K562 (cell line): ENCODE data around the gene RALB. TPM values are rescaled to one million over a fixed set of nuclear protein-coding genes. Genes with fewer than 3 reads are reported as not detected.

Source experiments
- ATAC-seq: fragments of 200-7000 bp; cut with Tn5 transposase; 3 replicates; pipeline ENCODE4 v1.9.1; 2020; ENCODE audit warnings: moderate library complexity
- BruUV-seq: library from RNA; stranded (reverse); fragments of 400-500 nt; replicated peaks from 2 replicates; lab custom pipeline; 2021; lab: Mats Ljungman, UMichigan
- CTCF ChIA-PET: fragments of 300-600 bp; formaldehyde crosslinking; extraction: SDS; loops from one replicate; lab custom pipeline; 2021; ENCODE audit warnings: low intra/inter-chr PET ratio; lab: Yijun Ruan, JAX
- POLR2A ChIA-PET: fragments of 300-600, 350-650 bp; sonication (Branson Sonifier 250); formaldehyde crosslinking; extraction: SDS; loops from one replicate; lab custom pipeline; 2021; ENCODE audit warnings: antibody characterized with exemption, inconsistent platforms; lab: Yijun Ruan, JAX
- DNase-seq, 4 experiments: peaks; one replicate each; pipeline versions ENCODE4 v3.0.0 to v3.0.0-alpha.2; 2011 to 2018; ENCODE audit warnings: low spot score in 3 of 4, mixed read lengths in 3 of 4; ENCODE audit errors: extremely low read depth in 1 of 4
- FAIRE-seq: peaks from 2 replicates; lab custom pipeline; 2011; peaks lifted over from hg19 to GRCh38; lab: Jason Lieb, UNC
- H2AFZ ChIP-seq: 2 replicates; pipeline ENCODE4 v1.6.0; 2011; ENCODE audit warnings: low read depth, low read length, control low read depth, inconsistent platforms
- H3K27ac ChIP-seq: fragments of 200-600 bp; 3 replicates; pipeline ENCODE4 v1.8.0; 2011; ENCODE audit warnings: low read depth, mild to moderate bottlenecking, control low read depth, inconsistent platforms, low read length, moderate library complexity, mixed read lengths; ENCODE audit errors: extremely low read depth
- H3K27me3 ChIP-seq, 2 experiments: fragments of 300-600 bp in 1 of 2; 2 replicates in 1 of 2; 3 replicates in 1 of 2; pipeline versions ENCODE4 v1.6.0 to v1.8.0; 2011; ENCODE audit warnings: inconsistent platforms in 2 of 2, low read length in 2 of 2, mild to moderate bottlenecking in 1 of 2, mixed read lengths in 1 of 2, moderate library complexity in 1 of 2; ENCODE audit not compliant: control insufficient read depth in 2 of 2, insufficient read depth in 2 of 2
- H3K36me3 ChIP-seq: fragments of 300-600 bp; 3 replicates; pipeline ENCODE4 v1.8.0; 2011; ENCODE audit warnings: mild to moderate bottlenecking, low read length, inconsistent platforms; ENCODE audit not compliant: control insufficient read depth, insufficient read depth
- H3K4me1 ChIP-seq, 2 experiments: fragments of 200-600 bp in 1 of 2; replicated peaks in 1 of 2; 2 replicates in 1 of 2; 3 replicates in 1 of 2; pipeline versions ENCODE4 v1.5.1 to v1.8.0; 2011; ENCODE audit warnings: inconsistent platforms in 2 of 2, low read length in 2 of 2, mild to moderate bottlenecking in 1 of 2, mixed read lengths in 1 of 2, moderate library complexity in 1 of 2; ENCODE audit not compliant: control insufficient read depth in 2 of 2, insufficient read depth in 2 of 2
- H3K4me2 ChIP-seq: 2 replicates; pipeline ENCODE4 v1.6.1; 2011; ENCODE audit warnings: low read length, control low read depth, inconsistent platforms, mixed read lengths; ENCODE audit not compliant: insufficient read depth
- H3K4me3 ChIP-seq: fragments of 200-600 bp; sonication (generic), shearing (Covaris generic); 2 replicates; pipeline ENCODE4 v1.5.1; 2016; ENCODE audit warnings: control low read depth, inconsistent platforms
- H3K79me2 ChIP-seq: fragments of 200-600 bp; 3 replicates; pipeline ENCODE4 v1.8.0; 2011; ENCODE audit warnings: low read length, inconsistent platforms; ENCODE audit not compliant: control insufficient read depth, insufficient read depth
- H3K9ac ChIP-seq, 2 experiments: 2 replicates each; pipeline versions ENCODE4 v1.6.0 to v1.6.1; 2011; ENCODE audit warnings: low read depth in 2 of 2, low read length in 2 of 2, control low read depth in 1 of 2, inconsistent platforms in 1 of 2, mild to moderate bottlenecking in 1 of 2, mixed read lengths in 1 of 2; ENCODE audit not compliant: insufficient read depth in 1 of 2
- H3K9me1 ChIP-seq: one replicate; pipeline ENCODE4 v1.6.0; 2011; ENCODE audit warnings: inconsistent platforms, mild to moderate bottlenecking, low read length, moderate library complexity; ENCODE audit not compliant: control insufficient read depth, insufficient read depth
- H3K9me3 ChIP-seq: replicated peaks from 2 replicates; pipeline ENCODE4 v1.5.1; 2011; ENCODE audit warnings: low read depth, low read length, inconsistent platforms; ENCODE audit not compliant: control insufficient read depth, insufficient read depth
- H4K20me1 ChIP-seq: replicated peaks from 2 replicates; pipeline ENCODE4 v1.6.1; 2011; ENCODE audit warnings: low read length, inconsistent platforms, mixed read lengths; ENCODE audit not compliant: control insufficient read depth, insufficient read depth
- CEBPG ChIP-seq, 3 experiments: fragments of 200-800 bp in 1 of 3; sonication (Bioruptor generic) in 1 of 3; sonication (generic) in 1 of 3; formaldehyde crosslinking in 1 of 3; IDR thresholded peaks in 2 of 3; conservative IDR thresholded peaks in 1 of 3; 2 replicates each; pipeline versions ENCODE4 v1.6.1 to v1.8.0; 2016 to 2022; ENCODE audit warnings: missing compliant biosample characterization in 2 of 3, missing genetic modification characterization in 2 of 3, mild to moderate bottlenecking in 1 of 3, missing genetic modification reagents in 1 of 3
- CTBP1 ChIP-seq: fragments of 450-650 bp; IDR thresholded peaks from 2 replicates; pipeline ENCODE4 v1.6.1; 2016; ENCODE audit warnings: borderline replicate concordance
- MBD1 ChIP-seq: fragments of 250-450 bp; sonication (Bioruptor Pico); IDR thresholded peaks from 2 replicates; pipeline ENCODE4 v1.8.0; 2022; ENCODE audit warnings: inconsistent platforms
- NFRKB ChIP-seq: fragments of 450-650 bp; IDR thresholded peaks from 2 replicates; pipeline ENCODE4 v1.6.1; 2016; ENCODE audit warnings: low read depth
- TCFL5 ChIP-seq: fragments of 250-450 bp; sonication (Bioruptor Pico); conservative IDR thresholded peaks from 2 replicates; pipeline ENCODE4 v1.6.1; 2021; ENCODE audit warnings: mild to moderate bottlenecking, moderate library complexity, matching md5 sums
- TSC22D4 ChIP-seq: fragments of 450-650 bp; IDR thresholded peaks from 2 replicates; pipeline ENCODE4 v1.6.1; 2016; ENCODE audit warnings: missing genetic modification characterization, missing biosample characterization, control low read depth
- WGBS: fragments of 100-300 bp; shearing (Covaris generic); methylation state at CpG from one replicate; pipeline ENCODE4 v1.1.6; 2016; ENCODE audit warnings: low coverage, mixed read lengths; ENCODE audit not compliant: insufficient coverage; ENCODE audit errors: missing lambda C conversion rate; 5-methylcytosine and 5-hydroxymethylcytosine counted together
- in situ Hi-C: fragments of 300-500 bp; cut with MboI; formaldehyde crosslinking; loops from 4 replicates; pipeline ENCODE4 v1.15.0; 2018; ENCODE audit warnings: inconsistent platforms, mixed read lengths
- intact Hi-C: fragments of 100-400 bp; cut with micrococcal nuclease; formaldehyde crosslinking; loops from 2 replicates; pipeline ENCODE4 v1.14.2; 2022
- polyA plus RNA-seq, 8 experiments: library from polyadenylated mRNA; depleted of rRNA in 4 of 8; stranded (reverse) in 5 of 8; unstranded in 3 of 8; fragments of >200 nt; fragmentation: Nextera tagmentation in 2 of 8; fragmentation: Illumina TruSeq in 1 of 8; extraction: Ambion mirVana in 2 of 8; extraction: Trizol in 1 of 8; gene quantifications; 2 replicates each; pipeline versions ENCODE4 v1.2.1 to v1.2.3, GENCODE V29; 2011 to 2014; ENCODE audit warnings: inconsistent platforms in 1 of 8, missing spikeins in 1 of 8
- total RNA-seq, 7 experiments: library from RNA; depleted of rRNA in 6 of 7; stranded (reverse); fragments of >200 nt in 6 of 7; fragmentation: Illumina TruSeq in 2 of 7; extraction: Trizol in 2 of 7; gene quantifications; 2 replicates each; pipeline versions ENCODE4 v1.2.1 to v1.2.3, GENCODE V29; 2011 to 2021; ENCODE audit warnings: low replicate concordance in 1 of 7
- TF ChIP-seq, protein P1 (sequence below): sonication (generic); formaldehyde crosslinking; IDR thresholded peaks from 2 replicates; pipeline ENCODE4 v1.8.1; 2023; ENCODE audit warnings: mild to moderate bottlenecking, missing genetic modification reagents
- TF ChIP-seq, protein P2 (sequence below): fragments of 450-650 bp; formaldehyde crosslinking; IDR thresholded peaks from 2 replicates; pipeline ENCODE4 v1.4.0; 2020; ENCODE audit warnings: mild to moderate bottlenecking, moderate library complexity
- TF ChIP-seq, protein P3 (sequence below): fragments of 450-650 bp; IDR thresholded peaks from 2 replicates; pipeline ENCODE4 v1.6.1; 2016; ENCODE audit warnings: missing biosample characterization, missing genetic modification characterization

The RALB gene
- total and polyA plus RNA-seq, 9 of the 15 experiments (the other 6 are each of a cell fraction or from before 2014, with no cell fraction given), result 14.8 to 65.6 (median 38.4) TPM

DNA sequence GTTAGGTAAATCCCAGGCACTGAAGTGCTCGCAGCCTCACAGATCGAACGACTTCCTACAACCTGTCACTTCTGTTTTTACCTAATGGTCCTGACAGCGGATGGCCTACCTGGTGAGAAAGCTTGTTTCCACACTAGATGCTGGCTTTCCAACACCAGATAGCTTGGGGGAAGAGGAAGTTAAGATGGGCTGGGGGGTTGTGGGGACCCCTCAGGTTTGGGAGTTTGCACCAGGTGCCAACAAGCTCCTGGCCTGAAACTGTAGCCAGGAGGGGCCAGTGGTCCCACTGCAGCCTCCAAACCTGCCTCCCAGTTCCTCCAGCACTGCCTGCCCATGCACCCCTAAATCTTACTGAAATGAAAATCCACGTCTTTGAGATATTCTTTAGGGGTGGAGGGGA lies 33.4 kb upstream of the RALB start:
- Histone ChIP-seq H3K4me2 (no peak overlapping the region), H4K20me1 (0 out of 2 replicates have a peak, but pooled peaks cover 3% of the 10 kb centered on the region), H3K9me1 (no peaks in the 10 kb centered on the region), H3K4me3 (no peak overlapping the region), H3K79me2 (peaks cover 28% of the 10 kb centered on the region), H2AFZ (no peak overlapping the region), H3K9ac (no peak overlapping the region), H3K36me3 (peaks cover 33% of the 10 kb centered on the region), H3K4me1 (peaks cover 18 to 25% of the 10 kb centered on the region in 2 experiments), H3K27me3 (no peaks in the 10 kb centered on the region), H3K9me3 (0 out of 2 replicates have a peak, but pooled peaks cover 2% of the 10 kb centered on the region), H3K27ac (no peak overlapping the region)
- BruUV-seq, result no TSS peak
- WGBS, result 98% methylated on average over 5 of the region's 5 CpGs
- in situ Hi-C loops (no loop called here), intact Hi-C loops (no loop called here)
- ATAC-seq, result no peak
- POLR2A ChIA-PET, result interaction anchor here (0.6 to 1.8 kb wide), 4 partner anchors 10 to 1430 kb away, joined by 3 to 6 read pairs (median 4); no protein-coding TSS in a partner anchor
- no peak for FAIRE-seq
- TF ChIP-seq TSC22D4 (no peak), TCFL5 (CRISPR knock-in tag) (no peak), NFRKB (no peak)
- DNase-seq, result no peak
- CTCF ChIA-PET, result no interaction called here

- no TSS peak for BruUV-seq
- POLR2A ChIA-PET, result interaction anchor here (1.2 to 1.8 kb wide), 3 partner anchors 10 to 43 kb away, joined by 3 to 6 read pairs (median 4); no protein-coding TSS in a partner anchor
- TF ChIP-seq, protein P1, sequence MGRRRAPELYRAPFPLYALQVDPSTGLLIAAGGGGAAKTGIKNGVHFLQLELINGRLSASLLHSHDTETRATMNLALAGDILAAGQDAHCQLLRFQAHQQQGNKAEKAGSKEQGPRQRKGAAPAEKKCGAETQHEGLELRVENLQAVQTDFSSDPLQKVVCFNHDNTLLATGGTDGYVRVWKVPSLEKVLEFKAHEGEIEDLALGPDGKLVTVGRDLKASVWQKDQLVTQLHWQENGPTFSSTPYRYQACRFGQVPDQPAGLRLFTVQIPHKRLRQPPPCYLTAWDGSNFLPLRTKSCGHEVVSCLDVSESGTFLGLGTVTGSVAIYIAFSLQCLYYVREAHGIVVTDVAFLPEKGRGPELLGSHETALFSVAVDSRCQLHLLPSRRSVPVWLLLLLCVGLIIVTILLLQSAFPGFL, result no peak
- TF ChIP-seq CEBPG (CRISPR knock-in tag; IDR thresholded peaks at IDR 0.05) (no peak), CEBPG (tag; conservative IDR thresholded peaks at IDR 0.05 in 1 of 2, IDR thresholded peaks at IDR 0.05 in 1 of 2) (no peak), MBD1 (no peak), CTBP1 (no peak)
- TF ChIP-seq, protein P2, sequence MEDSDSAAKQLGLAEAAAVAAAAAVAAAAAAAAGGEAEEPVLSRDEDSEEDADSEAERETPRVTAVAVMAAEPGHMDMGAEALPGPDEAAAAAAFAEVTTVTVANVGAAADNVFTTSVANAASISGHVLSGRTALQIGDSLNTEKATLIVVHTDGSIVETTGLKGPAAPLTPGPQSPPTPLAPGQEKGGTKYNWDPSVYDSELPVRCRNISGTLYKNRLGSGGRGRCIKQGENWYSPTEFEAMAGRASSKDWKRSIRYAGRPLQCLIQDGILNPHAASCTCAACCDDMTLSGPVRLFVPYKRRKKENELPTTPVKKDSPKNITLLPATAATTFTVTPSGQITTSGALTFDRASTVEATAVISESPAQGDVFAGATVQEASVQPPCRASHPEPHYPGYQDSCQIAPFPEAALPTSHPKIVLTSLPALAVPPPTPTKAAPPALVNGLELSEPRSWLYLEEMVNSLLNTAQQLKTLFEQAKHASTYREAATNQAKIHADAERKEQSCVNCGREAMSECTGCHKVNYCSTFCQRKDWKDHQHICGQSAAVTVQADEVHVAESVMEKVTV, result no peak
- TF ChIP-seq, protein P3, sequence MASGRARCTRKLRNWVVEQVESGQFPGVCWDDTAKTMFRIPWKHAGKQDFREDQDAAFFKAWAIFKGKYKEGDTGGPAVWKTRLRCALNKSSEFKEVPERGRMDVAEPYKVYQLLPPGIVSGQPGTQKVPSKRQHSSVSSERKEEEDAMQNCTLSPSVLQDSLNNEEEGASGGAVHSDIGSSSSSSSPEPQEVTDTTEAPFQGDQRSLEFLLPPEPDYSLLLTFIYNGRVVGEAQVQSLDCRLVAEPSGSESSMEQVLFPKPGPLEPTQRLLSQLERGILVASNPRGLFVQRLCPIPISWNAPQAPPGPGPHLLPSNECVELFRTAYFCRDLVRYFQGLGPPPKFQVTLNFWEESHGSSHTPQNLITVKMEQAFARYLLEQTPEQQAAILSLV (tag), result no peak
These were observed 32.9 kb upstream of the RALB start for GRCh38 chr2:120219766-120220165.

More at GRCh38 chr2:120219766-120220165, 32.9 kb upstream of the RALB start:
- H3K9me3 ChIP-seq, result 0 out of 2 replicates have a peak, but pooled peaks cover 2% of the 10 kb centered on the region
- no peak overlapping the region for H3K9ac ChIP-seq
- 0 out of 2 replicates have a peak, but pooled peaks cover 3% of the 10 kb centered on the region for H4K20me1 ChIP-seq
- intact Hi-C loops (no loop called here), in situ Hi-C loops (no loop called here)
- no peak overlapping the region for H3K4me3 ChIP-seq
- WGBS, result 97% methylated on average over 5 of the region's 5 CpGs
- H3K27ac ChIP-seq, result no peak overlapping the region
- ATAC-seq (no peak), FAIRE-seq (no peak), DNase-seq (no peak)
- H3K4me1 ChIP-seq, result peaks cover 20 to 28% of the 10 kb centered on the region in 2 experiments
- H3K4me2 ChIP-seq, result no peak overlapping the region
- H3K27me3 ChIP-seq, result no peaks in the 10 kb centered on the region
- no peak overlapping the region for H2AFZ ChIP-seq
- H3K36me3 ChIP-seq, result peaks cover 33% of the 10 kb centered on the region
- no peaks in the 10 kb centered on the region for H3K9me1 ChIP-seq
- peaks cover 28% of the 10 kb centered on the region for H3K79me2 ChIP-seq
- CTCF ChIA-PET, result no interaction called here
